HG03342 (cell line): ENCODE data around the gene PRR18.

Experiments used
- ATAC-seq: cut with Tn5 transposase; IDR thresholded peaks from one replicate; pipeline ENCODE4 v1.9.1; 2021; ENCODE audit warnings: mild to moderate bottlenecking, moderate library complexity; ENCODE audit not compliant: unreplicated experiment

The PRR18 gene

DNA sequence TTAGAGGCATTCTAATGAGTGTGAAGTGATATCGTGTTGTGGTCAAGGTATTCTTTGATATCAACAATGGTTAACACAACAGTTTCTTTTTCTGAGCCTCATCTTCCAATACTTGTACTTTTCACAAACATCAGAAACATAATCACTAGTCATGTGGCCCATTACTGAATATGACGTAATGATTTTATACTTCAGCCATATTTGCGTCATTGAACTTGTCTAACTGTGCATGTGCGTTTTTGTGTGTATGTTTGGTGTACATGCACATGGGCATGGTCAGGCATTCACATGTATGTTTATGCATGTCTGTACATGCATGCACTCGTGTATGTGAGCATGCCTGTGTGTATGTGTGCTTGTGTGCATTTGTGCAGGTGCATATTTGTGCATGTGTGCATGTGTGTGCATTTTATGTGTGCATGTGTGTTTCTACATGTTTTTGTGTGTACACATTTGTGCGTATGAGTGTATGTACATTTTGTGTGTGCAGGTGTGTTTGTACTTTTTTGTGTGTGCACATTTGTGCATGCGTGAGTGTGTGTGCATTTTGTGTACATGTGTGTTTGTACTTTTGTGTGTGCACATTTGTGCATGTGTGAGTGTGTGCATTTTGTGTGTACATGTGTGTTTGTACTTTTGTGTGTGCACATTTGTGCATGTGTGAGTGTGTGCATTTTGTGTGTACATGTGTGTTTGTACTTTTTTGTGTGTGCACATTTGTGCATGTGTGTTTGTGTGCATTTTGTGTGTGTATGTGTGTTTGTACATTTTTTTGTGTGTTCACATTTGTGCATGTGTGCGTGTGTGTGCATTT is 29.4 kb downstream of the PRR18 start:
- no peak for ATAC-seq

- no peak for ATAC-seq
Observed at GRCh38 chr6:166277892-166278578, 30.2 kb downstream of the PRR18 start.

- no peak for ATAC-seq
Observed at GRCh38 chr6:166277018-166277417, 31.2 kb downstream of the PRR18 start.

DNA sequence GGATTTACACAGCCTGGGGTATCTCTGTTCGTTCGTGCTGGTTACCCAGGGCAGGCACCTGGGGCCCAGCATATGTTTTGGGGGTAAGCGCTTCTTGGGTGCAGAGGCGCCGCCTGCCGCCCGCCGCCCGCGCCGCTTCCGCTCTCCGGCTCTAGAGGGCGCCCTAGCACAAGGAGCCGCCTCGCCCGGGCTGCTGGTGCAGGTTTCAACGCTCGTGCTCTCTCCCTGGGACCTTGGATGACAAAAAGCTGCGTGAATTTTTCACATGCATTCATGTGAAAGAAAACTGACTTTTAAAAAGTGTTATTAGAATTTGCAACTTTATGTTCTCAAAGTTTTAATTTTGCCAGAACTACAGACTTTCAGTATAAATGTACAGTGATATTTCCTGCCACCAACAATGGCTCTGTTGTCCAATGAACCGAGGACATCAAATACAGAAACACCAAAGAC is 32.5 kb downstream of the PRR18 start:
- peak; percentile 85 for ATAC-seq

DNA sequence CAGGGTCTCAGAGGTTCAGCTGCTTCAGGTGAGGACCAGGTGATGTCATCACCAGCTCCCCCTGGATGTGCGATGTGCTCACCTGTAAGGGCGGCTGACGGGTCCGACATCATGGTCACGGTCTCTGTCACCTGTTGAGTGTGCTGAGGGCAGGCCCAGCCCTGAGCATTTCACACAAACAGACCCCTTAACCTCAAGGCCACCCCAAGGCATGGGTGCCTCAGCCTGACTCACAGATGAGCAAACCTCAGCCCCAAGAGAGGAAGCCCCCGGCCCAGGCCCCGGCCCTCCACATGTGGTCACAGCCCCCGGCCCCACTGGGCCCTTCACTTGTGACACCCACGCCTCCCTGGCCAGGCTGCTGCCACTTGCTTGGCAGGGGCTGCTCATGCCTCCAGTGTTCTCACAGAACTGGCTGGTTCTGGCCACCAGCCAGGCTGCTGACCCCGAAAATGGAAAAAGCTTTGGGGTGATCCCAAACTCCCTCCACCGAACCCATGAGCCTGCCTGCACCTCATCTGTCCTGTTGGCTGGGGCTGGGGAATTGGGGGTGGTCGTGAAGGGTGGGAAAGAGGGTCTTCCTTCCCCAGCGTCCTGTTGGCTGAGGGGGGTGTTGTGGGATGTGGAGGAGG is 33.3 kb downstream of the PRR18 start:
- no peak for ATAC-seq

DNA sequence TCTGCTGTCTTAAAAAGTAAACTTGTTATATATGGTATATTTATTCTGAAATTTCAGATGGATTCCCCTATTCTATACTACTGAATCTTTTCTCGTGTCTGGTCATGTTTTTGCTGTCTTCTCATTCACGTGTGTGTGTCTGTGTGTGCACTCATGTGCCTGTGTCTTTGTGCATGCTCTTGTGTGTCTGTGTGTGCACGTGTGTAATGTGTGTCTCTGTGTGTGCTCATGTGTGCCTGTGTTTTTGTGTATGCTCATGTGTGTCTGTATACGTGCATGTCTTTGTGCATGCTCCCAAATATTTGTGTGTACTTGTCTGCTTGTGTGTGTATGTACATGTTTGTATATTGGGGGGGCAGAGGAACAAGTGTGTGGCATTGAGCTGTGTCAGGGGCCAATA is 34.0 kb downstream of the PRR18 start:
- no peak for ATAC-seq

- no peak for ATAC-seq
Observed at GRCh38 chr6:166271376-166271765, 36.8 kb downstream of the PRR18 start.

DNA sequence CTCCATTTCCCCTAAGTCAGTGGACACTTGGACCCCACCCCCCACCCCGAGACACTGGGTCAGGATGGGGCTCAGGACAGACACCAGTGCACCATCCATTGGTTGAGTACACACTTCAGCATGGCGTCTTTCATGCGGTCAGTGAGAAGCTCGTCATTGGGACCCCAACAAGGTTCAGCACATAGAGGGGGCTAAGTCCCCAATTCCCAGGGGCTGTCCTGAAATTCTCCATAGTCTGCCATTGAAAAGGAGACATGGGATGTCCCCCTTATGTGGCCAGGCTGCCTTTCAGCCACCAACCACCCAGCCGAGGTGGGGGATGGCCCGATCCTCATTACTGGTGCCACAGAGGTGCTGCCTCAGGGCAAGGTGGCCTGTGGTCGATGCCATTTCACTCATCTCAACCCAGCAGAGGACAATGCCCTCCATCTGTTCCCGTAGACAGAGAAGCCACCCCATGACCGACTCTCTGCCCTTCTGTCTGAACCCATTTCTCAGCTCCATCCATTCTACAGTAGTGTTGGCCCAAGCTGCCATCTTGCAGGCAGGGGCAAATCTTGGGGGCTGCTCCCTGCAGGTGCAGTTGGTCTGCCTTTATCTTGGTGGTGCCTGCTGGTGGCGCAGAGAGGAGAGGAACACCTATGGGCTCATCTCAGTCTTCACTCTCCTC is 37.4 kb downstream of the PRR18 start:
- no peak for ATAC-seq

- ATAC-seq = no peak
Observed at GRCh38 chr6:166269301-166270039, 38.7 kb downstream of the PRR18 start.

DNA sequence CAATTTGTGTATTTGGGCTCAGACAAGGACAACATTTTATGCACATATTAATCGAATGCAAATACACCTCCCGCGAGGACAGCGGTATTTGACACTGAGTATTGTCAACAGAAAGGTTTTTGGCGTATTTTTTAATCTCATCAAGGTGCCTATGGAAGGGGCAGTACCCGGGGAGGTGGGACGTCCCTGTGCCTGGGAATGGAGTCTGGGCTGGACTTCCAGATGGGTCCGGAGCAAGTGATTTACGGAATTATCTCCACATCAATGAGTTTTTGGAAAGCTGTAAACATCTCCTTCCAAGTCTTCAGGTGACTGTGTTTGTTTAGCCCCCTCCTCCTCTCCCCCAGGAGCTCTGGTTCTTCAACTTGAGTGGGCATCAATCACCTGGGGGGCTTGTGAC is 39.8 kb downstream of the PRR18 start:
- no peak for ATAC-seq

GRCh38 chr6:166267526-166267925 is 40.7 kb downstream of the PRR18 start:
- no peak for ATAC-seq

DNA sequence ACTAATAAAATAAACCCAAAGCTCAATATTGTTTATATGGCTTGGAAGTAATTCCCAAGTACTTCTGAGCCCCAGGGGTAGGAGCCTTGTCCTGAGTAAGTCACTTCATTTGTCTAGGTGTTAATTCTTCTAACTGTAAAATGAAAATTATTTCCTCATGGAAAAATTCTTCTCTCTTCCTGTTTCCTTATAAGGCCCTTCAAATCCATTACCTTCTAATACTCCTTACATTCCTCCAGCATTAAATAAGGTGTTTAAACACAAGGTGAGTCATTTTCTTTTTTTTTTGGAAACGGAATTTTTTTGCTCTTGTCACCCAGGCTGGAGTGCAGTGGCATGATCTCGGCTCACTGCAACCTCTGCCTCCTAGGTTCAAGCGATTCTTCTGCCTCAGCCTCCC is 41.9 kb downstream of the PRR18 start:
- no peak for ATAC-seq

DNA sequence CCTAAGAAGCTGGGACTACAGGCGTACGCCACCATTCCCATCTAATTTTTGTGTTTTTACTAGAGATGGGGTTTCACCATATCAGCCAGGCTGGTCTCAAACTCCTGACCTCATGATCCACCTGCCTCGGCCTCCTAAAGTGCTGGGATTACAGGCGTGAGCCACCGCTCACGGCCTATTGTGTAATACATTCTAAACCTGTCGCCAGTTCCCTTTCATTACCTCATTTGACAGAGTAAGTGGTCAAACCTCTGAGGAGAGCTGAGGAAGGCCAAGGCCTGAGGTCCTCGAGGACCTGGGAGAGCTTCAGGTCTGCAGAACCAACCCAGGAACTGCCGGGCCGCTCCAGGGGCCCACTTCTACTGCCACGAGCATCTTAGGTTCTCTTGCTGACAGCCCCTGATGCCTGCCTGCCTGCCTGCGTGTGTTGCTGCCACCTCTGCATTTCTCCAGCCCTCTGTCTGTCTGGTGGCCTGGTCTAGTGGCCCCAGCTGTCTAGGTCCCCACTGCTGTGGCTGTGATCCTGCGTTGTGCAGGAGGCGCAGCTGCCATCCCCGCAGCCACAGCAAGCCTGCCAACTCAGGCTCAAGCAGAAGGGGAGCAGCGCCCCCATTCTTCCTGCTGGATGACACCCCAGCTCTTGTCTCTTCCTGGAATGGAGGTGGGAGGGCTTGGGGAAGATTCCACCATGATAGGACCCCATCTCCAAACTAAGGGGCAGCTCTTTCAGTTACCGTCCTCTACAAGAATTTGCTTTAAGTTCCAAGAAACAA is 45.3 kb downstream of the PRR18 start:
- no peak for ATAC-seq

DNA sequence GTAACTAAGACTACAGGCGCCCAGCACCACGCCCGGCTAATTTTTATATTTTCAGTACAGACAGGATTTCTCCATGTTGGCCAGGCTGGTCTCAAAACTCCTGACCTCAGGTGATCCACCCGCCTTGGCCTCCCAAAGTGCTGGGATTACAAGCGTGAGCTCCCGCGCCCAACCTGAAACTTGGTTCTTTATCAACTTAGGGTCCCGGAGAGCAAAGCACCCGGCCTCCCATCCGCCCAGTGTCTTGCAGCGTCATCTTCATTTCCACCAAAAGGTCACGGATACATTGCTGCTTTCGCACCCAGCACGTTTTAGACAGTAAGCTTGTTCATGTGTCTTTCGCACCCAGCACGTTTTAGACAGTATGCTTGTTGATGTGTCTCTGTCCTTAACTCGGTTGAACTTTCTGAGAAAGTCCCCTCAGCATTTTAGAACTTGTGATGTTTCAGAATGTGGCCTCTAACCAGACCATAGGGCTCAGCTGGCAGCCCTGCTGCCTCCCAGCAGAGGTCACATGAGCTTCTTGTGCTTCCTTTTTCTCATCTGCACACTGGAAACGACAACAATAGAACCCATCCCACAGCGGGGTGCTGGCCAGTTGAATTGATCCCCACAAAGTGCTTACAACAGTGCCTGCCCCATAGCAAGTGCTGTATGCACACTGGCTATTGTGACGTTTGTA is 48.8 kb downstream of the PRR18 start:
- ATAC-seq = no peak

- ATAC-seq = peak; percentile 67
Observed at GRCh38 chr6:166258854-166259276, 49.3 kb downstream of the PRR18 start.

GRCh38 chr6:166257911-166258318 is 50.3 kb downstream of the PRR18 start:
- peak; percentile 42 for ATAC-seq
